Measurements from ENCODE around the gene PTH1R. TPM values are rescaled to one million over a fixed set of nuclear protein-coding genes. Genes with fewer than 3 reads are reported as not detected.

The PTH1R gene
- total RNA-seq, 2 donors from 2014 or later = 1.3 to 10.8 TPM

GRCh38 chr3:46884427-46884826 is 6.9 kb downstream of the PTH1R start:
- no peaks in the 10 kb centered on the region for H3K9me3 ChIP-seq
- 72% methylated on average over 5 of the region's 5 CpGs for WGBS
- TF ChIP-seq POLR2A (IDR thresholded peaks at IDR 0.05) (no peak), POLR2AphosphoS5 (IDR thresholded peaks at IDR 0.05) (no peak), CTCF (IDR thresholded peaks at IDR 0.05) (no peak)
- H3K27ac ChIP-seq = no peak overlapping the region
- no peak overlapping the region for H3K4me3 ChIP-seq
- intact Hi-C loops (cut with DNase I) = no loop called here
- H3K4me1 ChIP-seq (replicated peaks) = no peaks in the 10 kb centered on the region
- no peak for DNase-seq (ENCODE audit: low spot score)
- peaks cover 5% of the 10 kb centered on the region for H3K27me3 ChIP-seq (replicated peaks; ENCODE audit: insufficient read depth)
- no peaks in the 10 kb centered on the region for H3K36me3 ChIP-seq

- Histone ChIP-seq H3K4me3 (no peak overlapping the region), H3K9me3 (no peaks in the 10 kb centered on the region), H3K27me3 (replicated peaks; ENCODE audit: insufficient read depth) (peaks cover 5% of the 10 kb centered on the region), H3K27ac (no peak overlapping the region), H3K4me1 (replicated peaks) (no peaks in the 10 kb centered on the region), H3K36me3 (no peaks in the 10 kb centered on the region)
- intact Hi-C loops (cut with DNase I) = no loop called here
- WGBS = 90% methylated on average over 7 of the region's 7 CpGs
- DNase-seq (ENCODE audit: low spot score) = no peak
- TF ChIP-seq POLR2A (IDR thresholded peaks at IDR 0.05) = no peak
- TF ChIP-seq POLR2AphosphoS5 (IDR thresholded peaks at IDR 0.05) = no peak
- no peak for TF ChIP-seq CTCF (IDR thresholded peaks at IDR 0.05)
Measured at GRCh38 chr3:46884929-46885328, 7.4 kb downstream of the PTH1R start.

- Histone ChIP-seq H3K9me3 (no peaks in the 10 kb centered on the region), H3K4me3 (no peak overlapping the region), H3K4me1 (replicated peaks) (no peaks in the 10 kb centered on the region), H3K27me3 (replicated peaks; ENCODE audit: insufficient read depth) (peaks cover 5% of the 10 kb centered on the region), H3K27ac (no peak overlapping the region), H3K36me3 (no peaks in the 10 kb centered on the region)
- 96% methylated on average over 3 of the region's 3 CpGs for WGBS
- intact Hi-C loops (cut with DNase I) = no loop called here
- no peak for DNase-seq (ENCODE audit: low spot score)
- TF ChIP-seq POLR2A (IDR thresholded peaks at IDR 0.05) (no peak), CTCF (IDR thresholded peaks at IDR 0.05) (no peak)
Measured at GRCh38 chr3:46885612-46886011, 8.1 kb downstream of the PTH1R start.

- no peak for DNase-seq (ENCODE audit: low spot score)
- Histone ChIP-seq H3K36me3 (no peaks in the 10 kb centered on the region), H3K4me1 (replicated peaks) (no peaks in the 10 kb centered on the region), H3K27ac (no peak overlapping the region), H3K9me3 (no peaks in the 10 kb centered on the region), H3K27me3 (replicated peaks; ENCODE audit: insufficient read depth) (no peaks in the 10 kb centered on the region), H3K4me3 (no peak overlapping the region)
- intact Hi-C loops (cut with DNase I) = no loop called here
- TF ChIP-seq POLR2AphosphoS5 (IDR thresholded peaks at IDR 0.05) (no peak), POLR2A (IDR thresholded peaks at IDR 0.05) (no peak), CTCF (IDR thresholded peaks at IDR 0.05) (no peak)
- 70% methylated on average over 7 of the region's 7 CpGs for WGBS
Measured at GRCh38 chr3:46887980-46888494, 10.5 kb downstream of the PTH1R start.

GRCh38 chr3:46888705-46889104 is 11.2 kb downstream of the PTH1R start:
- Histone ChIP-seq H3K27ac (no peak overlapping the region), H3K9me3 (no peaks in the 10 kb centered on the region), H3K4me1 (replicated peaks) (no peaks in the 10 kb centered on the region), H3K4me3 (no peak overlapping the region), H3K36me3 (no peaks in the 10 kb centered on the region), H3K27me3 (replicated peaks; ENCODE audit: insufficient read depth) (no peaks in the 10 kb centered on the region)
- no peak for DNase-seq (ENCODE audit: low spot score)
- 85% methylated on average over 13 of the region's 13 CpGs for WGBS
- TF ChIP-seq POLR2A (IDR thresholded peaks at IDR 0.05) (no peak), CTCF (IDR thresholded peaks at IDR 0.05) (no peak), POLR2AphosphoS5 (IDR thresholded peaks at IDR 0.05) (no peak)
- intact Hi-C loops (cut with DNase I) = no loop called here

All from prostate gland (tissue), 2 donors.